GM12878 (cell line): ENCODE data around the gene PRKAG2. TPM values are rescaled to one million over a fixed set of nuclear protein-coding genes. Genes with fewer than 3 reads are reported as not detected.

Experiments
- ATAC-seq: fragments of 200-7000 bp; cut with Tn5 transposase; 3 replicates; pipeline ENCODE4 v1.9.1; 2020; ENCODE audit warnings: mild to moderate bottlenecking, moderate library complexity
- BruUV-seq: library from RNA; stranded (reverse); fragments of 400-500 nt; replicated peaks from 2 replicates; lab custom pipeline; 2021; lab: Mats Ljungman, UMichigan
- CTCF ChIA-PET: fragments of 300-600 bp; sonication (Branson Sonifier 250); formaldehyde crosslinking; extraction: SDS; loops from one replicate; lab custom pipeline; 2021; ENCODE audit warnings: inconsistent platforms; lab: Yijun Ruan, JAX
- POLR2A ChIA-PET: fragments of 350-600 bp; formaldehyde crosslinking; extraction: SDS; loops from one replicate; lab custom pipeline; 2021; ENCODE audit warnings: inconsistent platforms; lab: Charles Lee
- RAD21 ChIA-PET: fragments of 300-600 bp; sonication (Branson Sonifier 250); formaldehyde crosslinking; loops from one replicate; lab custom pipeline; 2023; ENCODE audit warnings: antibody characterized with exemption; ENCODE audit not compliant: unreplicated experiment; lab: Charles Lee
- SMC1A ChIA-PET: fragments of 300-600 bp; sonication (Branson Sonifier 250); formaldehyde crosslinking; loops from one replicate; lab custom pipeline; 2023; ENCODE audit not compliant: unreplicated experiment, uncharacterized antibody; lab: Charles Lee
- DNase-seq: peaks from one replicate; pipeline ENCODE4 v3.0.0-alpha.2; 2011; ENCODE audit warnings: low read depth, low spot score
- FAIRE-seq: peaks from 3 replicates; lab custom pipeline; 2011; peaks lifted over from hg19 to GRCh38; lab: Jason Lieb, UNC
- H2AFZ ChIP-seq: 2 replicates; pipeline ENCODE4 v1.6.0; 2011; ENCODE audit warnings: low read depth, low read length, control low read depth; ENCODE audit not compliant: control insufficient read depth
- H3K27ac ChIP-seq: 2 replicates; pipeline ENCODE4 v1.5.1; 2011; ENCODE audit warnings: control low read depth; ENCODE audit not compliant: control insufficient read depth, insufficient read depth
- H3K27me3 ChIP-seq, 2 experiments: replicated peaks in 1 of 2; 2 replicates each; pipeline versions ENCODE4 v1.6.0 to v1.6.1; 2011; ENCODE audit warnings: low read length in 1 of 2; ENCODE audit not compliant: control insufficient read depth in 2 of 2, insufficient read depth in 2 of 2
- H3K36me3 ChIP-seq, 2 experiments: 2 replicates each; pipeline ENCODE4 v1.5.1; 2011; ENCODE audit warnings: low read length in 1 of 2; ENCODE audit not compliant: control insufficient read depth in 2 of 2, insufficient read depth in 2 of 2
- H3K4me1 ChIP-seq: 2 replicates; pipeline ENCODE4 v1.6.1; 2011; ENCODE audit warnings: mild to moderate bottlenecking, low read length, moderate library complexity, mixed read lengths; ENCODE audit not compliant: control insufficient read depth, insufficient read depth
- H3K4me2 ChIP-seq: 2 replicates; pipeline ENCODE4 v1.6.0; 2011; ENCODE audit warnings: control low read depth; ENCODE audit not compliant: control insufficient read depth, insufficient read depth
- H3K4me3 ChIP-seq: fragments of 200-600 bp; sonication (generic); 2 replicates; pipeline ENCODE4 v1.5.1; 2016
- H3K79me2 ChIP-seq: 2 replicates; pipeline ENCODE4 v1.6.0; 2011; ENCODE audit warnings: low read length; ENCODE audit not compliant: control insufficient read depth, insufficient read depth
- H3K9ac ChIP-seq: 2 replicates; pipeline ENCODE4 v1.8.0; 2011; ENCODE audit warnings: low read length, control low read depth, mixed read lengths; ENCODE audit not compliant: control insufficient read depth, insufficient read depth
- H3K9me3 ChIP-seq: replicated peaks from 3 replicates; pipeline ENCODE4 v1.5.1; 2011; ENCODE audit warnings: mild to moderate bottlenecking, low read length; ENCODE audit not compliant: control insufficient read depth, insufficient read depth
- H4K20me1 ChIP-seq: 2 replicates; pipeline ENCODE4 v1.6.0; 2011; ENCODE audit not compliant: control insufficient read depth, insufficient read depth
- ASH2L ChIP-seq: fragments of 300-600, 200-600 bp; sonication (generic); IDR thresholded peaks from 2 replicates; pipeline ENCODE4 v1.6.1; 2017; ENCODE audit warnings: low read depth, mild to moderate bottlenecking, borderline replicate concordance
- FOXM1 ChIP-seq: IDR thresholded peaks from 2 replicates; pipeline ENCODE4 v1.6.1; 2012; ENCODE audit warnings: low read depth, mild to moderate bottlenecking, inconsistent platforms, low read length, moderate library complexity
- GATAD2B ChIP-seq: fragments of 450-650 bp; conservative IDR thresholded peaks from 2 replicates; pipeline ENCODE4 v1.6.1; 2017; ENCODE audit warnings: low read depth, mild to moderate bottlenecking, moderate library complexity
- JUNB ChIP-seq: IDR thresholded peaks from 2 replicates; pipeline ENCODE4 v1.6.1; 2016; ENCODE audit warnings: antibody characterized with exemption, mild to moderate bottlenecking
- NBN ChIP-seq: fragments of 450-650 bp; IDR thresholded peaks from 2 replicates; pipeline ENCODE4 v1.6.1; 2016
- PML ChIP-seq: IDR thresholded peaks from 2 replicates; pipeline ENCODE4 v1.6.1; 2012; ENCODE audit warnings: low read length, inconsistent platforms
- POLR2AphosphoS2 ChIP-seq: IDR thresholded peaks from 2 replicates; pipeline ENCODE4 v1.6.1; 2011; ENCODE audit warnings: low read depth, mild to moderate bottlenecking, low read length, improper control_type of control experiment, moderate library complexity
- RBBP5 ChIP-seq: fragments of 200-600 bp; sonication (generic); conservative IDR thresholded peaks from 2 replicates; pipeline ENCODE4 v1.6.1; 2016
- SUZ12 ChIP-seq: fragments of 200-600 bp; sonication (generic); IDR thresholded peaks from one replicate; pipeline ENCODE4 v1.6.1; 2018; ENCODE audit warnings: antibody characterized with exemption, mild to moderate bottlenecking; ENCODE audit not compliant: unreplicated experiment
- TAF1 ChIP-seq: IDR thresholded peaks from 2 replicates; pipeline ENCODE4 v1.6.1; 2011; ENCODE audit warnings: mild to moderate bottlenecking, low read depth, low read length, borderline replicate concordance
- TCF3 ChIP-seq: IDR thresholded peaks from 2 replicates; pipeline ENCODE4 v1.6.1; 2012; ENCODE audit warnings: low read depth, mild to moderate bottlenecking, low read length, borderline replicate concordance; ENCODE audit not compliant: insufficient read depth
- TCF7 ChIP-seq: IDR thresholded peaks from 2 replicates; pipeline ENCODE4 v1.6.1; 2014; ENCODE audit warnings: antibody characterized with exemption, borderline replicate concordance
- YBX1 ChIP-seq: fragments of 450-650 bp; IDR thresholded peaks from 2 replicates; pipeline ENCODE4 v1.6.1; 2016; ENCODE audit warnings: antibody characterized with exemption
- ZNF207 ChIP-seq: fragments of 450-650 bp; IDR thresholded peaks from 2 replicates; pipeline ENCODE4 v1.6.1; 2014; ENCODE audit warnings: antibody characterized with exemption, mild to moderate bottlenecking, borderline replicate concordance
- WGBS: methylation state at CpG from one replicate; pipeline ENCODE4 v1.1.6; 2016; ENCODE audit warnings: low lambda C conversion rate; ENCODE audit not compliant: insufficient replicate concordance, insufficient coverage; ENCODE audit errors: missing lambda C conversion rate; 5-methylcytosine and 5-hydroxymethylcytosine counted together
- in situ Hi-C: fragments of 300-500 bp; cut with MboI; formaldehyde crosslinking; loops from 9 replicates; pipeline ENCODE4 v1.14.3; 2018; ENCODE audit warnings: mixed read lengths
- intact Hi-C: fragments of 100-400 bp; cut with micrococcal nuclease; formaldehyde crosslinking; loops from one replicate; pipeline ENCODE4 v1.14.2; 2022; ENCODE audit not compliant: unreplicated experiment
- polyA plus RNA-seq, 11 experiments: library from polyadenylated mRNA; depleted of rRNA in 4 of 11; unstranded in 6 of 11; stranded (reverse) in 5 of 11; fragments of >200 nt; fragmentation: Nextera tagmentation in 4 of 11; fragmentation: Illumina TruSeq in 1 of 11; extraction: Ambion mirVana in 4 of 11; extraction: Trizol in 1 of 11; gene quantifications; 1 replicate in 1 of 11; 2 replicates in 10 of 11; pipeline versions ENCODE4 v1.2.1 to v1.2.3, GENCODE V29; 2011 to 2016; ENCODE audit warnings: inconsistent platforms in 2 of 11, missing spikeins in 2 of 11, low read depth in 1 of 11
- total RNA-seq, 4 experiments: library from RNA; depleted of rRNA in 3 of 4; stranded (reverse); fragments of >200 nt in 3 of 4; fragmentation: Illumina TruSeq in 1 of 4; extraction: Trizol in 1 of 4; gene quantifications; 2 replicates each; pipeline versions ENCODE4 v1.2.1 to v1.2.3, GENCODE V29; 2013 to 2021
- TF ChIP-seq, protein P1 (sequence below): IDR thresholded peaks from 2 replicates; pipeline ENCODE4 v1.6.1; 2011; ENCODE audit warnings: low read depth, mild to moderate bottlenecking, low read length, moderate library complexity, borderline replicate concordance; ENCODE audit errors: extremely low read depth
- TF ChIP-seq, protein P2 (sequence below): fragments of 450-650 bp; formaldehyde crosslinking; IDR thresholded peaks from 2 replicates; pipeline ENCODE4 v1.4.0; 2022; ENCODE audit warnings: mild to moderate bottlenecking, moderate library complexity
- TF ChIP-seq, protein P3 (sequence below): IDR thresholded peaks from 2 replicates; pipeline ENCODE4 v1.6.1; 2012; ENCODE audit warnings: low read depth, low read length, improper control_type of control experiment
- TF ChIP-seq, protein P4 (sequence below): fragments of 150-350 bp; IDR thresholded peaks from 2 replicates; pipeline ENCODE4 v1.6.1; 2014; ENCODE audit warnings: mild to moderate bottlenecking, low read depth, low read length
- TF ChIP-seq, protein P5 (sequence below): fragments of 450-650 bp; IDR thresholded peaks from 2 replicates; pipeline ENCODE4 v1.6.1; 2014; ENCODE audit warnings: mild to moderate bottlenecking

PRKAG2 gene
- total and polyA plus RNA-seq, 10 of the 15 experiments (the other 5 are each of a cell fraction or from before 2014, with no cell fraction given): 3.4 to 8.9 (median 6.8) TPM

DNA sequence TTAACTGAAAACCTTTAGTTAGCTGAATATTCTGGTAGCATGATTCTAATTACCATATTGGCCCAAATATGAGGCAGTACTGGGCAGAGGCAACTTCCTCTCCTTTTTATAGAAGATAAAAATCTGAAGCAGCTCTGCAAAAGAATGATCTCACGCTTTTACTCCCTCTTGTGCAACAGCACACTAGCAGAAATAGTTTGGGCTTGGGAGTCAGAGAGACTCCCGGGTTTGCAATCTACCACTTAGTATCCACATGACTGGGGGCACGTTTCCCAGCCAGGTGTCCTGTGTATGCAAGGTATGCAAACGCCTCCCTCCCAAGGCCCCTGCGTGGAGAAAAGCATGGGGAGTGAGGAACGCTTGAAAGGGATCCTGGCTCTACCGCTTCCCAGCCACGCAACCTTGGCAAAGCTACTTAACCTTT lies 310.0 kb downstream of the PRKAG2 start:
- no peak overlapping the region for H3K4me3 ChIP-seq
- ChIA-PET RAD21 (no interaction called here), CTCF (interaction anchor here (1.1 kb wide), 1 partner anchor 28 kb away, joined by 3 read pairs; no protein-coding TSS in a partner anchor), POLR2A (no interaction called here), SMC1A (interaction anchor here (0.7 to 1.0 kb wide), 3 partner anchors 10 to 66 kb away, joined by 3 read pairs; no protein-coding TSS in a partner anchor)
- BruUV-seq: no TSS peak
- H3K36me3 ChIP-seq: peaks cover 0 to 4% of the 10 kb centered on the region in 2 experiments; a peak in 2 of 4 replicates
- WGBS: 81% methylated on average over 8 of the region's 8 CpGs
- no peaks in the 10 kb centered on the region for H4K20me1 ChIP-seq
- no peaks in the 10 kb centered on the region for H3K9me3 ChIP-seq
- no peak for FAIRE-seq
- no peaks in the 10 kb centered on the region for H3K79me2 ChIP-seq
- no peak overlapping the region for H2AFZ ChIP-seq
- no peak for ATAC-seq
- TF ChIP-seq GATAD2B (no peak), PML (no peak), ZNF207 (no peak), TCF7 (no peak), TAF1 (no peak), ASH2L (no peak), YBX1 (no peak), JUNB (no peak), POLR2AphosphoS2 (no peak), TCF3 (no peak), FOXM1 (no peak), SUZ12 (no peak), RBBP5 (no peak), NBN (no peak)
- TF ChIP-seq, protein P1, sequence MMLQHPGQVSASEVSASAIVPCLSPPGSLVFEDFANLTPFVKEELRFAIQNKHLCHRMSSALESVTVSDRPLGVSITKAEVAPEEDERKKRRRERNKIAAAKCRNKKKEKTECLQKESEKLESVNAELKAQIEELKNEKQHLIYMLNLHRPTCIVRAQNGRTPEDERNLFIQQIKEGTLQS: no peak
- TF ChIP-seq, protein P2, sequence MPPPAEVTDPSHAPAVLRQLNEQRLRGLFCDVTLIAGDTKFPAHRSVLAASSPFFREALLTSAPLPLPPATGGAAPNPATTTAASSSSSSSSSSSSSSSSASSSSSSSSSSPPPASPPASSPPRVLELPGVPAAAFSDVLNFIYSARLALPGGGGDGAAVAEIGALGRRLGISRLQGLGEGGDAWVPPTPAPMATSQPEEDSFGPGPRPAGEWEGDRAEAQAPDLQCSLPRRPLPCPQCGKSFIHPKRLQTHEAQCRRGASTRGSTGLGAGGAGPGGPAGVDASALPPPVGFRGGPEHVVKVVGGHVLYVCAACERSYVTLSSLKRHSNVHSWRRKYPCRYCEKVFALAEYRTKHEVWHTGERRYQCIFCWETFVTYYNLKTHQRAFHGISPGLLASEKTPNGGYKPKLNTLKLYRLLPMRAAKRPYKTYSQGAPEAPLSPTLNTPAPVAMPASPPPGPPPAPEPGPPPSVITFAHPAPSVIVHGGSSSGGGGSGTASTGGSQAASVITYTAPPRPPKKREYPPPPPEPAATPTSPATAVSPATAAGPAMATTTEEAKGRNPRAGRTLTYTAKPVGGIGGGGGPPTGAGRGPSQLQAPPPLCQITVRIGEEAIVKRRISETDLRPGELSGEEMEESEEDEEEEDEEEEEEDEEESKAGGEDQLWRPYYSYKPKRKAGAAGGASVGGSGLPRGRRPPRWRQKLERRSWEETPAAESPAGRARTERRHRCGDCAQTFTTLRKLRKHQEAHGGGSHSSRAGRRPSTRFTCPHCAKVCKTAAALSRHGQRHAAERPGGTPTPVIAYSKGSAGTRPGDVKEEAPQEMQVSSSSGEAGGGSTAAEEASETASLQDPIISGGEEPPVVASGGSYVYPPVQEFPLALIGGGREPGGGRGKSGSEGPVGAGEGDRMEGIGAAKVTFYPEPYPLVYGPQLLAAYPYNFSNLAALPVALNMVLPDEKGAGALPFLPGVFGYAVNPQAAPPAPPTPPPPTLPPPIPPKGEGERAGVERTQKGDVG (CRISPR knock-in tag): no peak
- TF ChIP-seq, protein P3, sequence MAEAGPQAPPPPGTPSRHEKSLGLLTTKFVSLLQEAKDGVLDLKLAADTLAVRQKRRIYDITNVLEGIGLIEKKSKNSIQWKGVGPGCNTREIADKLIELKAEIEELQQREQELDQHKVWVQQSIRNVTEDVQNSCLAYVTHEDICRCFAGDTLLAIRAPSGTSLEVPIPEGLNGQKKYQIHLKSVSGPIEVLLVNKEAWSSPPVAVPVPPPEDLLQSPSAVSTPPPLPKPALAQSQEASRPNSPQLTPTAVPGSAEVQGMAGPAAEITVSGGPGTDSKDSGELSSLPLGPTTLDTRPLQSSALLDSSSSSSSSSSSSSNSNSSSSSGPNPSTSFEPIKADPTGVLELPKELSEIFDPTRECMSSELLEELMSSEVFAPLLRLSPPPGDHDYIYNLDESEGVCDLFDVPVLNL: no peak
- TF ChIP-seq, protein P4, sequence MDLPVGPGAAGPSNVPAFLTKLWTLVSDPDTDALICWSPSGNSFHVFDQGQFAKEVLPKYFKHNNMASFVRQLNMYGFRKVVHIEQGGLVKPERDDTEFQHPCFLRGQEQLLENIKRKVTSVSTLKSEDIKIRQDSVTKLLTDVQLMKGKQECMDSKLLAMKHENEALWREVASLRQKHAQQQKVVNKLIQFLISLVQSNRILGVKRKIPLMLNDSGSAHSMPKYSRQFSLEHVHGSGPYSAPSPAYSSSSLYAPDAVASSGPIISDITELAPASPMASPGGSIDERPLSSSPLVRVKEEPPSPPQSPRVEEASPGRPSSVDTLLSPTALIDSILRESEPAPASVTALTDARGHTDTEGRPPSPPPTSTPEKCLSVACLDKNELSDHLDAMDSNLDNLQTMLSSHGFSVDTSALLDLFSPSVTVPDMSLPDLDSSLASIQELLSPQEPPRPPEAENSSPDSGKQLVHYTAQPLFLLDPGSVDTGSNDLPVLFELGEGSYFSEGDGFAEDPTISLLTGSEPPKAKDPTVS: no peak
- TF ChIP-seq, protein P5, sequence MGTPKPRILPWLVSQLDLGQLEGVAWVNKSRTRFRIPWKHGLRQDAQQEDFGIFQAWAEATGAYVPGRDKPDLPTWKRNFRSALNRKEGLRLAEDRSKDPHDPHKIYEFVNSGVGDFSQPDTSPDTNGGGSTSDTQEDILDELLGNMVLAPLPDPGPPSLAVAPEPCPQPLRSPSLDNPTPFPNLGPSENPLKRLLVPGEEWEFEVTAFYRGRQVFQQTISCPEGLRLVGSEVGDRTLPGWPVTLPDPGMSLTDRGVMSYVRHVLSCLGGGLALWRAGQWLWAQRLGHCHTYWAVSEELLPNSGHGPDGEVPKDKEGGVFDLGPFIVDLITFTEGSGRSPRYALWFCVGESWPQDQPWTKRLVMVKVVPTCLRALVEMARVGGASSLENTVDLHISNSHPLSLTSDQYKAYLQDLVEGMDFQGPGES: no peak
- no peak overlapping the region for H3K9ac ChIP-seq
- no peak overlapping the region for H3K27ac ChIP-seq
- H3K4me1 ChIP-seq: no peaks in the 10 kb centered on the region
- in situ Hi-C loops (no loop called here), intact Hi-C loops (no loop called here)
- H3K27me3 ChIP-seq: no peaks in the 10 kb centered on the region
- no peak for DNase-seq
- no peak overlapping the region for H3K4me2 ChIP-seq
